T-cell (primary cell): ENCODE measurements around the gene ALPP. TPM values are rescaled to one million over a fixed set of nuclear protein-coding genes. Genes with fewer than 3 reads are reported as not detected.

Experiments used
- ATAC-seq, 4 experiments: fragments of 200-7000 bp in 3 of 4; fragments of 150-1000 bp in 1 of 4; cut with Tn5 transposase; replicated peaks in 1 of 4; 1 replicate in 3 of 4; 2 replicates in 1 of 4; pipeline ENCODE4 v1.10.0; 2021; ENCODE audit warnings: moderate library complexity in 3 of 4, mild to moderate bottlenecking in 2 of 4, moderate number of reproducible peaks in 1 of 4
- CTCF ChIA-PET, 2 donors: fragments of 300-600 bp; sonication (Branson Sonifier 250); formaldehyde crosslinking; loops; one replicate each; lab custom pipeline; 2022; ENCODE audit warnings: antibody characterized with exemption in 2 of 2; lab: Charles Lee
- POLR2A ChIA-PET, 2 donors: fragments of 300-600 bp; sonication (Branson Sonifier 250); formaldehyde crosslinking; loops; one replicate each; lab custom pipeline; 2022; ENCODE audit warnings: antibody characterized with exemption in 2 of 2; lab: Charles Lee
- DNase-seq, 35 experiments: peaks; one replicate each; pipeline versions ENCODE4 v3.0.0 to v3.0.0-alpha.2; 2013 to 2023
- H3K27ac ChIP-seq: one replicate; pipeline ENCODE4 v1.5.1; 2013; ENCODE audit warnings: low read length
- H3K27me3 ChIP-seq, 2 experiments: replicated peaks in 1 of 2; 1 replicate in 1 of 2; 2 replicates in 1 of 2; pipeline versions ENCODE4 v1.6.1 to v1.7.0; 2013; ENCODE audit warnings: low read length in 1 of 2, mixed read lengths in 1 of 2; ENCODE audit not compliant: control insufficient read depth in 2 of 2, insufficient read depth in 2 of 2; ENCODE audit errors: extremely low read depth in 1 of 2
- H3K36me3 ChIP-seq, 2 donors: 1 replicate in 1 of 2; 2 replicates in 1 of 2; pipeline versions ENCODE4 v1.6.1 to v1.7.0; 2013; ENCODE audit warnings: low read length in 1 of 2; ENCODE audit not compliant: control insufficient read depth in 2 of 2, insufficient read depth in 1 of 2; ENCODE audit errors: extremely low read depth in 1 of 2
- H3K4me1 ChIP-seq, 2 experiments: 1 replicate in 1 of 2; 2 replicates in 1 of 2; pipeline versions ENCODE4 v1.6.1 to v1.7.0; 2013; ENCODE audit warnings: low read length in 2 of 2, mixed read lengths in 1 of 2; ENCODE audit not compliant: insufficient read depth in 2 of 2, control insufficient read depth in 1 of 2; ENCODE audit errors: extremely low read depth in 1 of 2
- H3K4me3 ChIP-seq, 2 donors: 1 replicate in 1 of 2; 2 replicates in 1 of 2; pipeline versions ENCODE4 v1.5.1 to v1.7.0; 2013; ENCODE audit warnings: mild to moderate bottlenecking in 2 of 2, low read length in 1 of 2, moderate library complexity in 1 of 2; ENCODE audit not compliant: control insufficient read depth in 1 of 2; ENCODE audit errors: extremely low read depth in 1 of 2
- H3K9me3 ChIP-seq: 2 replicates; pipeline ENCODE4 v1.7.0; 2013
- H3K27ac Mint-ChIP-seq, 2 donors: one replicate each; pipeline ENCODE4 v1.8.0; 2020 to 2021; ENCODE audit warnings: mild to moderate bottlenecking in 2 of 2, mixed read lengths in 2 of 2
- H3K27me3 Mint-ChIP-seq, 2 donors: one replicate each; pipeline ENCODE4 v1.8.0; 2021 to 2022; ENCODE audit warnings: mixed read lengths in 2 of 2
- H3K36me3 Mint-ChIP-seq: one replicate; pipeline ENCODE4 v1.8.0; 2021; ENCODE audit warnings: mixed read lengths
- H3K4me1 Mint-ChIP-seq, 3 donors: one replicate each; pipeline ENCODE4 v1.8.0; 2020 to 2022; ENCODE audit warnings: mixed read lengths in 3 of 3, mild to moderate bottlenecking in 1 of 3
- H3K4me3 Mint-ChIP-seq, 3 donors: one replicate each; pipeline ENCODE4 v1.8.0; 2020 to 2022; ENCODE audit warnings: mild to moderate bottlenecking in 3 of 3, mixed read lengths in 3 of 3, moderate library complexity in 3 of 3
- H3K9me3 Mint-ChIP-seq, 3 donors: one replicate each; pipeline ENCODE4 v1.8.0; 2020 to 2022; ENCODE audit warnings: mixed read lengths in 3 of 3
- WGBS: methylation state at CpG from one replicate; pipeline ENCODE4 v1.1.5; 2013; ENCODE audit warnings: missing lambda C conversion rate; ENCODE audit not compliant: insufficient coverage; 5-methylcytosine and 5-hydroxymethylcytosine counted together
- total RNA-seq, 35 experiments: library from RNA in 6 of 35; stranded (reverse) in 6 of 35; fragments of 120-200 nt in 1 of 35; gene quantifications; one replicate each; pipeline versions ENCODE4 v1.2.1 to v1.2.4 and lab custom pipeline; 2013 to 2026

ALPP gene
- total RNA-seq, 5 donors from 2014 or later (not counting 1 experiment from before 2014, with no cell fraction given) = 0.16 TPM; not detected in 4

DNA sequence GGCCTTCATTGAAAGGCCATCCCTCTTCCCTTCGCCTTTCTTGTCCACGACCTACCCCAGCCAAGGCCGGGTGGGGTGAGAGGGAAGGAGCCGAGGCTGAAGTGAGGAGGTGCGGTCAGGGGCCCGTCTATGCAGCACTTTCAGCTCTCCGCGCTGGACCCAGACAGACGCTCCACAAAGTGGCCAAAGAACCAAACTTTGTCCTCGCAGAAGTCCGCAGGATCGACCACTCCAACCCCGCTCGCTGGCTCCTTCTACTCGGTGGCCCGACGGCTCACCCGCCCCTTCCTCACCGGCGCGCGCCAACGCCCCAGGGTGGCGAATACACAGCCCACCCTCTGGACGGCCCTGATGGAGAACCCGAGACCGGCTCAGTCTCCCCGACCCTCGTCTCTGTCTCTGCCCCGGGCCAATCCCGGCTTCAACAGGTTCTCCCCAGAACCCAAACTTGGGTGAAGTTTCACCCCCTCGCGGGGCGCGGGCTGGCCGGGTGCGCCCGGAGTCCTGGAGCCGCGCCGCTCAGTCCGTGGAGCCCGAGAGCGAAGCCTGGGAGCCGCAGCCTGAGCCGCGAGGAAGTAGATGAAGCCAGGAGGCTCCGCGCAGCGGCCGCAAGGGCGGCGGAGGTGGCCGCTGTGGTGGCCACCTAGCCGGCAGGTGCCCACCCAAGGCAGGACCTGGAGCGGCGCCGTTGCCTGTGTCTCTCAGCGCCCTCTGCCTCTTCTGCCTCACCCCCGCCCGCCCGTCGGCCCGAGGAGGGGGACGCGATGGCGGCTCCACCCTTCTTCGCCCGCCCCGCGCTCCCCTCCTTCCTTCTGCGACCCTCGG, 26.7 kb upstream of the ALPP start:
- ATAC-seq = peak in 2 of 4 experiments; percentile 24 to 28
- no peak overlapping the region for H3K4me3 ChIP-seq
- peaks cover 8 to 43% of the 10 kb centered on the region in 2 donors for H3K27me3 Mint-ChIP-seq

DNA sequence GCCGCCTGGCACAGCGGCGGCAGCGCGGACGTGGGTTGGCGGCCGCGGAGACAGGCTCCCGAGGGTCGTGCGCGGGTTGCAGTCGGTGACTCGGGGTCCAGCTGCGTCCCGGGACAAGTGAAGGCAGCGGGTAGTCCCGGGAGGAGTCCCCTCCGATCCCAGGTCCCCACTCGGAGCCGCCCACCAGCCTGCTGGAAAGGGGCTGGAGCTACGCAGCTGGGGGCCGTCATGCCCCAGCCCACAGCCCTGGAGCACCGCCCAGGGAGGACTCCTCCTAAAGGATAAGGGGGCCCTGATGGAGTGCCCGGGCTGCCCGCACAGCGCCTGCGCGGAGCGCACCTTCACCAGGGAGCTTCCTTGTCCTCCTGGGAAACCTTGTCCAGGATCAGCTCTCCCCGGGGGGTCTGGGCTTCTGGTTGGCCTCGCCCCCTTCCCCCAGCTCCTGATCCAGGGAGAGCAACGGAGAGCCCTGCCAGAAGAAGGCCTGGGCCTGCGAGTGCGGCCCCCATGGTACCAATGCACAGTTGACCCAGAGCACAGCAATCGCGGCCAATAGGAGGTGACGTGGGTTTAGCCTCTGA, 25.9 kb upstream of the ALPP start:
- CTCF ChIA-PET = interaction anchor here in 1 of 2 donors (0.6 kb wide), 1 partner anchor 435 kb away, joined by 5 read pairs; no protein-coding TSS in a partner anchor
- Histone ChIP-seq H3K27me3 (peaks cover 8 to 66% of the 10 kb centered on the region in 2 experiments), H3K27ac (no peak overlapping the region), H3K9me3 (no peaks in the 10 kb centered on the region), H3K4me3 (no peak overlapping the region), H3K4me1 (peaks cover 3 to 40% of the 10 kb centered on the region in 2 experiments), H3K36me3 (no peaks in the 10 kb centered on the region)
- WGBS = 61% methylated on average over 32 of the region's 39 CpGs
- POLR2A ChIA-PET = no interaction called here
- Mint-ChIP-seq H3K27me3 (peaks cover 8 to 45% of the 10 kb centered on the region in 2 donors), H3K4me3 (no peak overlapping the region), H3K4me1 (peaks cover 0 to 9% (median 8%) of the 10 kb centered on the region in 3 donors), H3K27ac (no peak overlapping the region), H3K36me3 (no peaks in the 10 kb centered on the region), H3K9me3 (no peaks in the 10 kb centered on the region)
- ATAC-seq = no peak
- DNase-seq = no peak

More for the DNA sequence above, 26.7 kb upstream of the ALPP start:
- Mint-ChIP-seq H3K27ac (no peak overlapping the region), H3K9me3 (no peaks in the 10 kb centered on the region), H3K4me3 (peak overlapping the region; percentile 6 to 62 (median 34)), H3K36me3 (no peaks in the 10 kb centered on the region), H3K4me1 (peaks cover 0 to 9% (median 8%) of the 10 kb centered on the region in 3 donors)
- Histone ChIP-seq H3K4me1 (peaks cover 3 to 40% of the 10 kb centered on the region in 2 experiments), H3K36me3 (no peaks in the 10 kb centered on the region), H3K27ac (no peak overlapping the region), H3K9me3 (no peaks in the 10 kb centered on the region), H3K27me3 (peaks cover 8 to 66% of the 10 kb centered on the region in 2 experiments)
- ChIA-PET CTCF (interaction anchor here in 1 of 2 donors (0.6 kb wide), 1 partner anchor 16 kb away, joined by 6 read pairs; no protein-coding TSS in a partner anchor), POLR2A (no interaction called here)
- no peak for DNase-seq
- WGBS = 28% methylated on average over 65 of the region's 73 CpGs

- Histone ChIP-seq H3K4me3 (no peak overlapping the region), H3K36me3 (no peaks in the 10 kb centered on the region), H3K27me3 (peaks cover 8 to 66% of the 10 kb centered on the region in 2 experiments), H3K4me1 (peaks cover 3 to 40% of the 10 kb centered on the region in 2 experiments), H3K27ac (no peak overlapping the region), H3K9me3 (no peaks in the 10 kb centered on the region)
- Mint-ChIP-seq H3K4me1 (peaks cover 0 to 9% (median 8%) of the 10 kb centered on the region in 3 donors), H3K36me3 (no peaks in the 10 kb centered on the region), H3K4me3 (no peak overlapping the region), H3K27ac (no peak overlapping the region), H3K9me3 (no peaks in the 10 kb centered on the region), H3K27me3 (peaks cover 8 to 45% of the 10 kb centered on the region in 2 donors)
- ChIA-PET POLR2A (no interaction called here), CTCF (interaction anchor here in 1 of 2 donors (0.6 kb wide), 1 partner anchor 435 kb away, joined by 5 read pairs; no protein-coding TSS in a partner anchor)
- ATAC-seq = no peak
- no peak for DNase-seq
- 100% methylated on average over 8 of the region's 8 CpGs for WGBS
These were observed 25.5 kb upstream of the ALPP start for GRCh38 chr2:232353096-232353495.

GRCh38 chr2:232353660-232354059, 24.9 kb upstream of the ALPP start:
- ChIA-PET CTCF (no interaction called here), POLR2A (no interaction called here)
- WGBS = 95% methylated on average over 5 of the region's 7 CpGs
- peaks cover 3 to 40% of the 10 kb centered on the region in 2 experiments for H3K4me1 ChIP-seq
- H3K9me3 Mint-ChIP-seq = no peaks in the 10 kb centered on the region
- H3K27ac Mint-ChIP-seq = no peak overlapping the region
- peaks cover 0 to 9% (median 8%) of the 10 kb centered on the region in 3 donors for H3K4me1 Mint-ChIP-seq
- ATAC-seq = no peak
- H3K4me3 ChIP-seq = no peak overlapping the region
- peak overlapping the region in 1 of 3 donors; percentile 2 for H3K4me3 Mint-ChIP-seq
- DNase-seq = no peak
- peaks cover 5 to 45% of the 10 kb centered on the region in 2 donors for H3K27me3 Mint-ChIP-seq
- H3K36me3 Mint-ChIP-seq = no peaks in the 10 kb centered on the region
- H3K27me3 ChIP-seq = peaks cover 6 to 64% of the 10 kb centered on the region in 2 experiments
- no peak overlapping the region for H3K27ac ChIP-seq
- no peaks in the 10 kb centered on the region for H3K36me3 ChIP-seq
- H3K9me3 ChIP-seq = no peaks in the 10 kb centered on the region

GRCh38 chr2:232354069-232354468, 24.5 kb upstream of the ALPP start:
- peaks cover 3 to 36% of the 10 kb centered on the region in 2 experiments for H3K4me1 ChIP-seq
- peaks cover 0 to 8% (median 8%) of the 10 kb centered on the region in 3 donors for H3K4me1 Mint-ChIP-seq
- CTCF ChIA-PET = no interaction called here
- DNase-seq (no peak), ATAC-seq (no peak)
- H3K9me3 Mint-ChIP-seq = no peaks in the 10 kb centered on the region
- H3K36me3 ChIP-seq = no peaks in the 10 kb centered on the region
- no peaks in the 10 kb centered on the region for H3K36me3 Mint-ChIP-seq
- H3K27ac Mint-ChIP-seq = no peak overlapping the region
- POLR2A ChIA-PET = no interaction called here
- H3K4me3 ChIP-seq = no peak overlapping the region
- H3K27ac ChIP-seq = no peak overlapping the region
- H3K9me3 ChIP-seq = no peaks in the 10 kb centered on the region
- H3K27me3 ChIP-seq = peaks cover 6 to 60% of the 10 kb centered on the region in 2 experiments
- H3K4me3 Mint-ChIP-seq = peak overlapping the region in 1 of 3 donors; percentile 2
- WGBS = 89% methylated on average over 4 of the region's 5 CpGs
- H3K27me3 Mint-ChIP-seq = peaks cover 5 to 43% of the 10 kb centered on the region in 2 donors

DNA sequence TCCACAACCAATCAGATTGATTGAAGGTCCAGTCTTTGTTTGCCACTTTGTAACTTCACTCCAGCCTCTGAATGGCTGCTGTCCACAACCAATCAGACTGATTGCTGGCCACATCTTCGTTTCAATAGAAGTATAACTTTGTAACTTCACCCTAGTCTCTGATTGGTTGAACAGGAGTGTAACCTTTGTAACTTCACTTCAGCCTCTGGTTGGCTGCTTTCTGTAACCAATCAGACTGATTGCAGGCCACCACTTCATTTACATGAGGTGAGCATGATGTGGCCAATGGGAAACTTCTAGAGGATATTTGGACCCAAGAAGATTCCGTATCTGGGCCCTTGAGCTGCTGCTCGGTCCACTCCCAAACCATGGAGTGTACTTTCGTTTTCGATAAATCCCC, 16.9 kb upstream of the ALPP start:
- Histone ChIP-seq H3K27ac (no peak overlapping the region), H3K4me1 (peaks cover 2 to 33% of the 10 kb centered on the region in 2 experiments), H3K9me3 (no peaks in the 10 kb centered on the region), H3K36me3 (no peaks in the 10 kb centered on the region), H3K27me3 (peaks cover 0 to 6% of the 10 kb centered on the region in 2 experiments), H3K4me3 (no peak overlapping the region)
- Mint-ChIP-seq H3K27me3 (peaks cover 0 to 3% of the 10 kb centered on the region in 2 donors), H3K4me1 (peaks cover 25 to 33% (median 31%) of the 10 kb centered on the region in 3 donors), H3K27ac (no peak overlapping the region), H3K9me3 (no peaks in the 10 kb centered on the region), H3K36me3 (no peaks in the 10 kb centered on the region), H3K4me3 (no peak overlapping the region)
- WGBS = 100% methylated on average over 1 of the region's 5 CpGs
- ChIA-PET CTCF (no interaction called here), POLR2A (no interaction called here)
- DNase-seq (no peak), ATAC-seq (no peak)
